GM21423 (cell line): ENCODE measurements around the gene UBAC2.

Experiments
- ATAC-seq: cut with Tn5 transposase; IDR thresholded peaks from one replicate; pipeline ENCODE4 v1.9.1; 2021; ENCODE audit warnings: mild to moderate bottlenecking, moderate library complexity; ENCODE audit not compliant: unreplicated experiment

UBAC2 gene

DNA sequence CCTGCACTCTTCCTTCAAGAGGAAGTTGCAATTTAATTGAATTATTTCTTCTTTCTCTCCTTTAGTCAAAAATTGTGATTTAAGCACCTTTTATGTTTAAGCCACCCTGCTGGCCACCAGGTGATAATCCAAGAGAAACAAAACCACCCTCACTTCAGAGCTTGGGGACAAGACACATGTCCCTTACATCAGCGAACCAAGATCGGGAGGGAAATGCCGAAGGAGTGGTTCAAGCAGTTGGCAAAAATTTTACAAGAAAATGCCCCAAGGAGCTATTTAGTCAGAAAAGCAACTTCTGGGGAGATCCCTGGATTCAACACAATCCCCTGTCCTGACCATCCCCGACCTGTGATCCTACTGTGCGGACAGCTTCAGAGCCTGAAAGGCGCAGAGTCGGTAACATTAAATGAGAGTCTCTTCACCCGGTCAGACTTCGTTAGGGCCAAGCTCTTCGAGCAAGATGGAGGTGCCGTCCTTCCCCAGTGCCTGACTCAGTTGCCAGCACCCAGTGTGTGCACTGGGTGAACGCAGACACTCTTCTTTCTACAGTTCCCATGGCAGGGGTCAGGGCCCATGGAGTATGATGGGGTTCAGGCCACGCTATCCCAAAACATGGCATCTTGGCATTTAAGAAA lies 222.0 kb downstream of the UBAC2 start:
- ATAC-seq, result no peak

DNA sequence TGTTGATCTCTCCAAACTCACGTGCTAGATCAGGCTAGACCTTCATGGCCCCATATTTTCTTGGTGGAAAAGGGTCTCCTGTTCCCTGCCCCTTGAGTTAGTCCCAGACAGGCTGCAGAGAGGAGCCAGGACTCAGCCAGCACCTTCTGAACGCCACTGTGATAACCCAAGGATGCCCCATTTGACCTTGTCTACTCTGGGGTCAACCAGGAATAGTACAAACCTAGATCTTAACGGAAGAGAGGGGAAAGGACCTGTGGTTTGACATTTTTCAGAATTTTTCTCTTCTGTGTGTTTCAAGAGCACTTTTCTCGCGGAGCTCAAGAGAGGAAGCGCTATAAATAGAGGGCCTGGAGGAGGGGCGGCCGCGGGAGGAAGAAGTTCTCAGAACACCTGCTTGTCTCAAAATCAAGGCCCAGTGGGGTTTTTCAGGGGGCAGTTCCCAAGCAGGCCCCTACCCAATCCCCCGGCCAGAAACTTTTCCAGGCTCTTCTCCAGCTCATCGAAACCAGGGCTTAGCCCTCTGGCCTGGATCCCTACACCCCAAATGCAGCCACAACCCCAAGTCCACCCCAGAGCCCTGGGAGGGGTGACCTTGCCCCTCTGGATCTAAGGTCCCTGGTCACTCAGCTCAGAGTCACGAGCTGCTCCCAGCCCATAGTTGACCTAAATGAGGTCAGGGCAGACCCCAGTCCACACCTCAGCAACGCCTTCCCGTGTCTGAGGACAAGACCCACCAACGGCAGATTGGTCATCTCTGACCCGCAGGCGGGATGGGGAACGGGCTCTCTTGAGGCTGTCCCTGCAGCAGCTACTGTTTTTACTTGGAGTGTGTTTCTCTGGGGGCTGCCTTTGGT lies 225.1 kb downstream of the UBAC2 start:
- peak; percentile 62 for ATAC-seq

DNA sequence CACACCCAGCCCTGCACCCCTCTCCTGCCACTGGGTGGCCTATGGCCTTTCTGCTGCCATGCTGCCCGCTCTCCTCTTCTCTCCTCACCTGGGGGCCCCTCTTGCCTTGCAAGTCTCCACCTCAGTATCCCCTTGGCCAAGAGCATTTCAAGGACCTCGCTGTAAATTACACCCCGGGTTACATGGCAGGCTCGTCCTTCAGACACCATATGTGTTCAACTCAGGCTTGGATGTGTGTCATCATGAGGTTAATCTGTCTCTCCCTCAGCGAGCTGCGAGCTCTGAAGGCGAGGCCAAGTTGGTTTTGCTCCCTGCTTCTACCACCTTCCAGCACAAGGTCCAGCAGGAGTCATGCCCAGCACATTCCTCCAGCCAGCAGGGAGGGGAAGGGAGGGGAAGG lies 225.8 kb downstream of the UBAC2 start:
- no peak for ATAC-seq

DNA sequence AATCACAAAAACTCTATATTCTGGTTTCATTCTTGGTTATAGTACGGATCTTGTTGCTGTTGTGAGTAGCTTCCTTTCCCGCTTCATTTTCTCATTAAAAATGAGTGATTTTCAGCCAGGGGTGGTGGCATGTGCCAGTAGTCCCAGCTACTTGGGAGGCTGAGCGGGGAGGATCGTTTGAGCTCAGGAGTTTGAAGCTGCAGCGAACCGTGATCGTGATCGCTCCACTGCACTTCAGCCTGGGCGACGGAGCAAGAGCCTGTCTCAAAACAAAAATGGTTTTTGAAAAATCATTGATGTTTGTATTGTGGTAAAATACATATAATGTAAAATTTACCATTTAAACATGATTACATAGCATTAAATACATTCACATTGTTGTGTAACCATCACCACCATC lies 229.0 kb downstream of the UBAC2 start:
- no peak for ATAC-seq

GRCh38 chr13:99431927-99432608 lies 231.4 kb downstream of the UBAC2 start:
- peak; percentile 25 for ATAC-seq

DNA sequence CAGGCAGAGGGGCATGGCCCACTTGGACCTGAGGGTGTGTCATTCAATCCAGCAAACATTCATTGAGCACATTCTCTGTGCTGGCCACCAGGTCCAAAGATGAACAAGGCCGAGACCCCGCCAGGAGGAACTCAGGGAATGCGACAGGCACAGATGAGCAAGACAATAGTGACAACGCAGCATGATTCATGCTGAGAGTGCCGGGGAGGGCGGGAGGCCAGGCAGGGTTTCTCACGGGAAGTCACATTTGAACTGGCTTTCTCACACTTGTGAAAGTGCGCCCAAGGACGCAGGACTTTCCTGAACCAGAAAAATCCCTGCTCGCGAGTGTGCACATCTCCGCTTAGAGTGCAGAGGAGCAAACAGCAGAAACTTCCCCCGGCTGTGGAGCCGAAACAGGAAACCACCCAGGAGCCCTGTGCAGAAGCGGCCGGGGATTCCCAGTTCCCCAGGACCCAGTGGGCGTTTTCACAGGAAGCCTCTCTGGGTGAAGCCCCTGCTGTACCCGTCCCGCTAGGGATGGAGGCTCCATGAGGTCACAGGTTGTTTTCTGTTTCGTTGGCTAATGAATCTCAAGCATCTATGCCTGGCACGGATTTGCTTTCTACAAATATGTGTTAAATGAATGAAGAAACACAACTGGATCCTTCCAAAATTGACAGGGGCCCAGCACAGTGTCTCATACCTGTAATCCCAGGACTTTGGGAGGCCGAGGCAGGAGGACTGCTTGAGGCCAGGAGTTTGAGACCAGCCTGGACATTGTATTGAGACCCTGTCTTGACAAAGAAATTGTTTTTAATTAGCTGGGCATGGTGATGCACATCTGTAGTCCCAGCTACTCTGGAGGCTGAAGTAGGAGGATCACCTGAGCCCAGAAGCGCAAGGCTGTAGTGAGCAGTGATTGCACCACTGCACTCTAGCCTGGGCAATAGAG lies 232.2 kb downstream of the UBAC2 start:
- peak; percentile 53 for ATAC-seq

DNA sequence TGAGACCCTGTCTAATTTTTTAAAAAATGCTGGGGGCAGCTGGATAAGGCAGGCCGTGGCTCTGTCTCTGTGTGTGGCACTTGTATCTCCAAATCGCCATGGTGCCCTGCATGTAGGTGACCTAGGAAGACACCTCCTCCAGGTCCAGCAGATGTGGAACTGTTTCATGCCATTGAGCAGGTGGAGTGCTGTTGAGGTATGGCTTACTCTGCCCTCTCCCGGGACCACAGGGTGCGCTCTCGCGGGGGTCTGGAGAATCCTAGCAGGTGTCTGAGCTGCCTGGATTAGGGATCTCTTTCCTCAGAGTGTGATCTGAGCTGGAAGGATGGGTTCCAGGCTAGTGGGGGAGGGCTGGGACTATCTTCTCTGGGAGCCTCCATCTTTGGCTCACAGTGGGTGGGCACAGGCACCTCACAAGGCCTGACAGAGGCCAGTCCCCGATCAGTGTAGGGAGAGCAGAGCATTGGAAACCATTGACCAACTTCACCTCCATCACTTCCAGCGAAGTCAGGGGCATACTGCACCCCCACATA lies 233.0 kb downstream of the UBAC2 start:
- ATAC-seq, result no peak

- no peak for ATAC-seq
Measured at GRCh38 chr13:99434258-99434788, 233.7 kb downstream of the UBAC2 start.

DNA sequence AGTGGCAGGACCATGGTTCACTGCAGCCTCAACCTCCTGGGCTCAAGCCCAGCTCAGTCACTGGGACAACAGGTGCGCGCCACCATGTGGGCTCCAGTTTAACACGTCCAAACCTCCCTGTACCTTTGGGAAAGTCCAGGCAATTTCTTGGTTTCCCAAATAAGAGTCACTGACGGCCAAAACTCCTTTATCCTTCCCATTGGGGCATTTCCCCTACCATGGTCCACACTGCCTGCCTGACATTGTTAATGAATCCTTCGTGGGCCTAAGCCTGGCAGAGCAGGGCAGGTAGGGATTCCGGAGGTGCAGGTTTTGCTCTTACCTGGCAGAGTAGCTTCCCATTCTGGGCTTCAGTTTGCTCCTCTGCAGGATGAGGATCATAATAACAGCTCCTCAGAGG lies 234.5 kb downstream of the UBAC2 start:
- ATAC-seq, result no peak

GRCh38 chr13:99435998-99436397 lies 235.3 kb downstream of the UBAC2 start:
- ATAC-seq, result no peak
